ENCODE results near the gene SH2B2. TPM values are rescaled to one million over a fixed set of nuclear protein-coding genes. Genes with fewer than 3 reads are reported as not detected.
A peak's percentile ranks its signal among the peaks of the same experiment; 100 is the strongest.

Gene SH2B2
- total RNA-seq, 1 experiment from 2014 or later, result 8.8 TPM

- DNase-seq (peak; percentile 35), ATAC-seq (peak; percentile 69)
- intact Hi-C loops (cut with micrococcal nuclease), result loop anchor here (5.0 kb wide), 1 partner anchor 75 kb away; no protein-coding TSS in a partner anchor
Measured at GRCh38 chr7:102287111-102287980, 678 bp downstream of the SH2B2 start.

GRCh38 chr7:102287981-102288278 is 1.3 kb downstream of the SH2B2 start:
- no peaks in the 10 kb centered on the region for H3K9me2 ChIP-seq (replicated peaks; ENCODE audit: low read length)
- H3K27ac ChIP-seq (ENCODE audit: low read length), result no peak overlapping the region
- TF ChIP-seq CTCF (conservative IDR thresholded peaks at IDR 0.05; ENCODE audit: low read depth, low read length), result no peak
- no peak for TF ChIP-seq EZH2phosphoT487 (IDR thresholded peaks at IDR 0.05; ENCODE audit: borderline replicate concordance, low read length)
- TF ChIP-seq EZH2 (IDR thresholded peaks at IDR 0.05; ENCODE audit: low read length, unreplicated experiment), result no peak
- no peaks in the 10 kb centered on the region for H4K20me1 ChIP-seq (ENCODE audit: low read length)
- no peaks in the 10 kb centered on the region for H3F3A ChIP-seq (ENCODE audit: low read length, unreplicated experiment)
- no peak for DNase-seq
- no peaks in the 10 kb centered on the region for H3K36me3 ChIP-seq (ENCODE audit: low read depth, low read length)
- H2AFZ ChIP-seq (ENCODE audit: low read length), result peak overlapping the region; percentile 67
- intact Hi-C loops (cut with micrococcal nuclease), result loop anchor here (5.0 kb wide), 1 partner anchor 74 kb away; no protein-coding TSS in a partner anchor
- POLR2A ChIA-PET (ENCODE audit: unreplicated experiment), result no interaction called here
- H3K4me2 ChIP-seq (ENCODE audit: low read length), result peak overlapping the region; percentile 86
- no peaks in the 10 kb centered on the region for H3K9me3 ChIP-seq (ENCODE audit: low read length)
- H3K4me1 ChIP-seq (ENCODE audit: insufficient read depth, low read length), result peaks cover 11% of the 10 kb centered on the region
- H3K9ac ChIP-seq (ENCODE audit: low read length), result peak overlapping the region; percentile 9; the same call in 1 of the 2 replicates
- H3K79me2 ChIP-seq (ENCODE audit: low read length), result no peaks in the 10 kb centered on the region
- BruUV-seq (replicated peaks), result no TSS peak
- H3K27me3 ChIP-seq (ENCODE audit: low read length), result no peaks in the 10 kb centered on the region
- H3K4me3 ChIP-seq (ENCODE audit: low read length), result peak overlapping the region; percentile 72
- CTCF ChIA-PET, result interaction anchor here (0.6 kb wide), 1 partner anchor 745 kb away, joined by 4 read pairs; no protein-coding TSS in a partner anchor
- ATAC-seq, result no peak

More at GRCh38 chr7:102287111-102287980, 678 bp downstream of the SH2B2 start:
- Histone ChIP-seq H3K9ac (ENCODE audit: low read length) (peak overlapping the region; percentile 9; the same call in 1 of the 2 replicates), H3K79me2 (ENCODE audit: low read length) (no peaks in the 10 kb centered on the region), H3K4me2 (ENCODE audit: low read length) (peak overlapping the region; percentile 86), H3K4me1 (ENCODE audit: insufficient read depth, low read length) (peaks cover 11% of the 10 kb centered on the region), H3F3A (ENCODE audit: low read length, unreplicated experiment) (no peaks in the 10 kb centered on the region), H4K20me1 (ENCODE audit: low read length) (no peaks in the 10 kb centered on the region), H3K4me3 (ENCODE audit: low read length) (peak overlapping the region; percentile 72), H3K9me3 (ENCODE audit: low read length) (no peaks in the 10 kb centered on the region), H3K27me3 (ENCODE audit: low read length) (no peaks in the 10 kb centered on the region), H3K9me2 (replicated peaks; ENCODE audit: low read length) (no peaks in the 10 kb centered on the region), H3K27ac (ENCODE audit: low read length) (no peak overlapping the region), H2AFZ (ENCODE audit: low read length) (peak overlapping the region; percentile 67), H3K36me3 (ENCODE audit: low read depth, low read length) (no peaks in the 10 kb centered on the region)
- ChIA-PET CTCF (no interaction called here), POLR2A (ENCODE audit: unreplicated experiment) (interaction anchor here (0.5 kb wide), 1 partner anchor 714 kb away, joined by 3 read pairs; no protein-coding TSS in a partner anchor)
- TF ChIP-seq EZH2 (IDR thresholded peaks at IDR 0.05; ENCODE audit: low read length, unreplicated experiment), result no peak
- TF ChIP-seq CTCF (conservative IDR thresholded peaks at IDR 0.05; ENCODE audit: low read depth, low read length), result no peak
- no peak for TF ChIP-seq EZH2phosphoT487 (IDR thresholded peaks at IDR 0.05; ENCODE audit: borderline replicate concordance, low read length)
- BruUV-seq (replicated peaks), result no TSS peak

Measured in PC-3 (cell line).